Cortex of kidney (tissue), 1 donor: Measurements from ENCODE around the gene ADAP1.

Experiments
- DNase-seq: peaks from one replicate; lab custom pipeline; 2025; lab: John Stamatoyannopoulos, UW

ADAP1 gene

DNA sequence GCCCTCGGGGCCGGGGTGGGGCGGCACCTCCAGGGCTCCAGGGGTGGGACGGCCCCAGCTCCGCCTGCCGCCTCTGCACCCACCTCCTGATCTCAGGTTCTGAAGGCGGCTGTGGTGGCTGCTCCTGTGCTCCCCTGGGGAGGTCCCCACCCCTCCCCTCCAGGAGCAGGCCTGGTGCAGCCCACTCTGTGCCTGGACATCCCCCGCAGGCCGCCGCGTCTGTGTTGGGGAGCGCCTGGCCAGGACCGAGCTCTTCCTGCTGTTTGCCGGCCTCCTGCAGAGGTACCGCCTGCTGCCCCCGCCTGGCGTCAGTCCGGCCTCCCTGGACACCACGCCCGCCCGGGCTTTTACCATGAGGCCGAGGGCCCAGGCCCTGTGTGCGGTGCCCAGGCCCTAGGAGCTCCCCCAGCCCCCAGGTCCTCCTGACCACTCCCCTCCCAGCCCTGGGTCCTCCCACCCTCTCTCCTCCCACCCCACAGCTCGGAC lies 34.0 kb upstream of the ADAP1 start:
- no peak for DNase-seq

DNA sequence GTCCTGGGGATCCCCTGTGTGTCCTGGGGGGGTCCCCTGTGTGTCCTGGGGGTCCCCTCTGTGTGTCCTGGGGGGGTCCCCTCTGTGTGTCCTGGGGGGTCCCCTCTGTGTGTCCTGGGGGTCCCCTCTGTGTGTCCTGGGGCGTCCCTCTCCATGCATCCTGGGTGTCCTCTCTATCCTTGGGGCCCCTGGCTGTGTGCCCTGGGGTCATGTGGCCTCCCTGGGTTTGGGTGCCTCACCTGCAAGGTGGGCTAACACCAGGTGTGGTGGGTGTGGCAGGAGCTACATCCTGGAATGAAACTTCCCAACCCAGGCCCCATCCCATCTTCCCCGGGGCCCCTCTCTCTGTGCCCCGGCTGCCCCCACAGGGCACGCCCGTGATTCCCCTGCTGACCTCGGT lies 33.4 kb upstream of the ADAP1 start:
- no peak for DNase-seq

DNA sequence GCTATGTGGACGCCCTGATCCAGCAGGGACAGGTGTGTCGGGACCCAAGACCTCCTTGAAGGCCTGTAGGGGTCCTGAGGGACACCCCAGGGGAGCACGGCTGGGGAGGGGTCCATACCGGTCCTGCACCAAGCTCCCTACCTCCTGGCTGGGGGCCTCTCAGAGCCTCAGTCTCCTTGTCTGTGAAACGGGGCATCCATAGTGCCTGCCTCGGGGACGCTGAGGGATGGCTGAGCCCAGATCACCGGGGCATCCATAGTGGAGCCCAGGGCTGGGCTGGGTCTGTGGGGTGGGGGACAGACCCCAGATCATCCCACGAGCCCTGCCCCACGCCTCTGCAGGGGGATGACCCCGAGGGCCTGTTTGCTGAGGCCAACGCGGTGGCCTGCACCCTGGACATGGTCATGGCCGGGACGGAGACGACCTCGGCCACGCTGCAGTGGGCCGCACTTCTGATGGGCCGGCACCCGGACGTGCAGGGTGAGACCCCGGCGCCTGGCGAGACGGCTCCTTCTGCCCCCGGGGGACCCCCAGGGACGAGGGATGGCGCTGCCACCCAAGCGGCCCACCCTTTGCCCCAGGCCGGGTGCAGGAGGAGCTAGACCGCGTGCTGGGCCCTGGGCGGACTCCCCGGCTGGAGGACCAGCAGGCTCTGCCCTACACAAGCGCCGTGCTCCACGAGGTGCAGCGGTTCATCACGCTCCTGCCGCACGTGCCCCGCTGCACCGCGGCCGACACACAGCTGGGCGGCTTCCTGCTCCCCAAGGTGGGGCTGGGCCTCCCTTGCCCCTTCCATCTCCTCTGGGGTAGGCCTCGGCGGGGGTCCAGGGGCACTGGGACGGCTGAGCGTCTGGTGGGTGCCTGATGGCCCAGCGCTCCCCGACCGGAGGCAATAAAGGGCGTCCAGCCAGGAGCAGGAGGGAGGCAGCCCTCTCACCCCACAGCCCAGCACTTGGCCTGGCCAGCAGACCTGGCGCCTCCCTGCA lies 32.6 kb upstream of the ADAP1 start:
- no peak for DNase-seq

DNA sequence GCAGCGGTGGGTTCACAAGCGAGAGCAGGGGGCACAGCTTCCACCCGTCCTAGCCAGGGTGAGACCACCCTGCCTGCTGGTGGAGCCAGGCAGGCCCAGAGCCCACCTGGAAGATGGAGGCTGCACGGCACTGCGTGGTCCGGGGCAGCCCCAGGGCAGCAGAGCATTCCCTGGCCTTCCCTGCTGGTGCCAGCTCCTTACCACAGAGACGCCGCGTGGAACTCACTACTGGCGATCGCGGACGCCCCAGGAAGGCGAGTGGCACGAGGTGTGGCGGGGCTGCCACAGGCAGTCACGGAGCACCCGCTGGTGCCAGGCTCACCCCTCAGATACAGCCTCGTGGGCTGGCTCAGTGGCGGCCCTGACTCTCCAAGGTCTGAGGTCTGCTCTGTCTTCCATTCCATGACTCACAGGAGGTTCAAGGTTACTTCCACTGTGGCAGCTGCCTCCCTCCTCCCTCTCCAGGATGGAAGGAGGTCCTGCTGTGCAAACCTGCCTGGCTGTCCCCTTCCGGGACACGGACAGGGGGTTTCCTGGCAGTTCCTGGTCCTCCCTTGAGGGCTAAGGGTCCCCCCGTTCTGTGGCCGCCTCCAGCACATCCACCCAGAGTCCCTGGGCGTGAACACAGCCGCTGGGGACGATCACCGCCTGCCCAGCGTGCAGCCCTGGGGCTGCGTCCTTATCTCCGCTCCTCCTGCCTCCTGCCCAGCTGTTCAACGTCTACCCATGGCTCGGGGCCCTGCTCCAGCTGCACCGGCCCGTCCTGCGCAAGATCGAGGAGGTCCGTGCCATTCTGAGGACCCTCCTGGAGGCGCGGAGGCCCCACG lies 31.6 kb upstream of the ADAP1 start:
- no peak for DNase-seq

DNA sequence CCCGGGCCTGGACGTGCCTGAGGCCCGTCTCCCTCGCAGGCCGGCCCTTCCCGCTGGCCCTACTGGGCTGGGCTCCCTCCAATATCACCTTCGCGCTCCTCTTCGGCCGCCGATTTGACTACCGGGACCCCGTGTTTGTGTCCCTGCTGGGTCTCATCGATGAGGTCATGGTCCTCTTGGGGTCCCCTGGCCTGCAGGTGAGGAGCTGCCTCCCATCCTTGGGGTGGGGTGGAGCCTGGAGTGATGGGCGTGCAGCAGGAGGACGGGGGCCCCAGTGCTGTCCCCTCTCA lies 30.6 kb upstream of the ADAP1 start:
- no peak for DNase-seq

DNA sequence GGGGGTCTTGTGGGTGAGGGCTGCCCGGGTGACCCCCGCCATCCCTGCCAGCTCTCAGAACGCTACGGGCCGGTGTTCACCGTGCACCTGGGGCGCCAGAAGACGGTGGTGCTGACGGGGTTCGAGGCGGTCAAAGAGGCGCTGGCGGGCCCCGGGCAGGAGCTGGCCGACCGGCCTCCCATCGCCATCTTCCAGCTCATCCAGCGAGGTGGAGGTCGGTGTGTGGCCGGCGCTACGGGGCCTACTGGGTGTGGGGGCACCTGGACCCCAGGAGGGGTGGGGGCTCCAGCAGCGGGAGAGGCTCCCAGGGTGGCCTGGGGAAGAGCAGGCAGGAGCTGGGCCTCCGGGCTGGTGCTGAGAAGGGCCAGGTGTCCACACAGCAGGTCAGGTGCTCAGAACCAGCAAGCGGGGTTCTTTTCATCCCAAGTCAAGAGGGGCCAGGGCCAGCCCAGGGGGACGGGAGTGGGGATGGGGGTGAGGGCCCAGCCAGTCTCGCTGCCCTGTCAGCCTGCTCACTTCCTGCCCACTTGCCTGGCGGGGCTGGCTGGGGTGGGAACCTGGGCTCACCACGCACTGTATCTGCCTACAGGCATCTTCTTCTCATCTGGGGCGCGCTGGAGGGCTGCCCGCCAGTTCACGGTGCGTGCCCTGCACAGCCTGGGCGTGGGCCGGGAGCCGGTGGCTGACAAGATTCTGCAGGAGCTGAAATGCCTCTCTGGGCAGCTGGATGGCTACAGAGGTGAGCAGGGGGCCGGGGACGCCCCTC lies 30.1 kb upstream of the ADAP1 start:
- DNase-seq = no peak

DNA sequence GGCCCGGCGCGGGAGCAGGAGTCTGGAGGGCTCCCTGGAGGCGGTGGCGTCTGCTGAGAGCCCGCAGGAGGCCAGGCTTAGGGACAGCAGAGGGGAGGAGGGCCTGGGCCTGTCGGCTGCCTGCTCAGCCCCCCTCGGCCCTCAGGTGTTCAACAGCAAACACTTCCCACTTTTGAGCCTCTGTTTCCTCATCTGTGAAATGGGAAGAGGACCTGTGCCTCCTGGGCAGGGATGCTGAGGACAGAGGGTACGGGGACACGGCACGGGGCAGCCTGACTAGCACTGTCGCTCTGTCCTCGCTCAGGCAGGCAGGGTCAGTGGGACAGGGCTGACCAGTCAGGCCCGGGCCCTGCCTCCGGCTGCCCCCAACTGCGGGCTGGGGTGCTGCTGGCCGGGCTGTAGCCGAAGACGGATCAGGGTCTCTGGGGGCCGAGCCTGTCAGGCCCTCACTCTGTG lies 29.2 kb upstream of the ADAP1 start:
- no peak for DNase-seq

DNA sequence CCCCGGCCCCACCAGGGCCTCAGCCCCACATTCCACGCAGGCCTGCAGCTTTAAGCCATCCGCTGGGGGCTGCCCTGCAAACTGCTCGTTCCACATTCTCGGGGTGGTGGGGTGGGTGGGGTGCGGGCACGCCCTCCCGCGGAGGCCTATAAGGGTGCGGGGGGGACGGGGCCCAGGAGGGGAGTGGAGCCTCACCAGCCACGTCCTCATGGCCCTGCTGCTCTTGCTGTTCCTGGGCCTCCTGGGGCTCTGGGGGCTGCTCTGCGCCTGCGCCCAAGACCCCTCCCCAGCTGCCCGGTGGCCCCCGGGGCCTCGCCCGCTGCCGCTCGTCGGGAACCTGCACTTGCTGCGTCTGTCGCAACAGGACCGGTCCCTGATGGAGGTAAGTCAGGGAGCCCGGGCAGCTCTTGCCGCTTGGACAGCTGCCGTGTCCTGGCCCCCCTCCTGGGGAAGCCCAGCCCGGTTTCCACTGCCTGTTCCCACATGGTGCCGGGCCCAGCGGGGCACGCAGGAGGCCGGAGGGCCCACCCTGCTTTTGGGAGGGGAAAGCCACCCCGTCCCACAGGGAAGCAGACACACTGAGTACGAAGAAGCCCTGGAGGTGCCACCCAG lies 28.6 kb upstream of the ADAP1 start, which contains the start of gene CYP2W1:
Gene CYP2W1, plus strand, starts transcription at position 178 of the 612 bp plus-strand sequence. Its CDS starts 31 bp downstream, at position 209.
- no peak for DNase-seq

DNA sequence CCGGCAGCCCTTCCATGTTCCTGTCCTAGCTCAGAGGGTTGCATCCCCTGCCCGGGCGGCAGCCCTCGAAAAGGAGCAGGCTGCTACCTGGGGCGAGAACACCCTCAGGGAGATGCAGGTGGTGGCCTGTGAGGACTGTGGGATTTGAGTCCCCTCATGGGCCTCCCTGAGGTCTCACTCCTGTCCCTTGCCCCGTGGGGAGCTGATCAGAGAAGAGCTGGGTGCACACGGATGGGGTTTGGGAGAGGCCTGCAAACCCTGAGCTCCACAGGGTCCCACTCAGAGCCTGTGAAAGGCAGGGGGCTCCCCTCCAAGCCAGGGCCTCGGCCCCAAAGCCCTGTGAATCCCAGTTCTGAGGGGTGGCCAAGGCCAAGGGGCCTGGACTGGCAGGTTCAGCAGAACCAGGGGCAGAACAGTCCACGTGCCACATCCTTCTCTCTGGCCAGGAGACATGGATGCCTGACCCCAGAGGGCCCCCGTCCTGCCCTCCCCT lies 28.1 kb upstream of the ADAP1 start:
- DNase-seq = no peak

DNA sequence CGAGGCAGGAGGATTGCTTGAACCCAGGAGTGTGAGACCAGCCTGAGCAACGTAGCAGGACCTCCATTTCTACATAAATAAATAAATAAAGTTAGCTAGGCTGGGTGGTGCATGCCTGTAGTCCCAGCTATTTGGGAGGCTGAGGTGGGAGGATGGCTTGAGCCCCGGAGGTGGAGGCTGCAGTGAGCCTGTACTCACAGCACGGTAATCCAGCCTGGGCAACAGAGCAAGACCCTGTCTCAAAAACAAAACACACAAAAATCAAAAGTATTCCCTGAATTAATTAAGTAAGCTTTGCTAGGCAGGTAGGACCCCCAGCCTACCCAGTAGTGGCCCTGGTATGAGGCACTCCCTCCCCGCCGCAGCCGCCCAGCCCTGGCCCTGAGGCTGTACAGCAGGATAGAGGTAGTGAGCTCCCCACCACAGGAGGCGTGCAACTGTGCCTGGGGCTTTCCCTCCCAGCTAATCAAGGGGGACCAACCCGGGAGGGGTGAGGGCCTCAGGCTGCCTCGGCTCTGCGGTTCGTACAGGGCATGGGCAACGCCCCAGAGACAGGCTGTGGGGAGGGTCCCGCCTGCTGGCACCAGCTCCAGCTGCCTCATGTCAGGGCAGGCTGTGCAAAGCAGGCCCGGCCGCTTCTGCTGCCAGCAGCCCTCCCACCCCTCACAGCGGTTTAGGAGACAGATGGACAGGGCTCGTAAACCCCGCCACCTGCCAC lies 27.5 kb upstream of the ADAP1 start:
- DNase-seq = no peak

DNA sequence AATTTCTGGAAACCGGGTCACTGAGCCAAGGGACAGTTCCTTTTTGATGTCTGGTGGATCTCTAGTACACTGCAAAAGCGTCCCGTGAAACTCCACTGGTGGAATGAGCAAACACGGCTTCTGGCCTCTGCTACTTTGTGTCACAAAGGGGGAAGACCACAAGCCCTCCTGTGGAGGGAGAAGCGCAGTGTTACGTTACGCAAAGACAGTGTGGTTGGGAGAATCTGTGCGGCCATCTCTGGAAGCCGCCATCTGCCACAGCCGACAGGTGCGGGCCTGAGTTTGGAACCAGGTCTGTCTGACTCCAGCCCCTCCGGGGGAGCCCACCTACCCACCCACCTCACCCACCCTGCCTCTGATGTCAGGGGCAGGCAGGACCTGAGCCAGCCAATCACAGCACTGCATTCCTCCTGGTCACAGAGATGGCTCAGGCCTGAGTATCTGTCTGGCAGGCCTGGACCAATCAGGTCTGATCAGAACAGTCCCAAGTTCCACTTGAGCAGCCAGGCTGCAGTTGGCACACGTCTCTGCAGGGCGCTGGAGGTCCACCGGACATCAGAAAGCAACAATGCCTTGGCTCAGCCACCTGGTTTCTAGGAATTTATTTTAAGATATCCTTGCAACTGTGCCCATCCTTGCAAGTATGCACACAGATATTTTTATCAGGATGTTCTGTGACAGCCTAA lies 25.5 kb upstream of the ADAP1 start:
- no peak for DNase-seq

DNA sequence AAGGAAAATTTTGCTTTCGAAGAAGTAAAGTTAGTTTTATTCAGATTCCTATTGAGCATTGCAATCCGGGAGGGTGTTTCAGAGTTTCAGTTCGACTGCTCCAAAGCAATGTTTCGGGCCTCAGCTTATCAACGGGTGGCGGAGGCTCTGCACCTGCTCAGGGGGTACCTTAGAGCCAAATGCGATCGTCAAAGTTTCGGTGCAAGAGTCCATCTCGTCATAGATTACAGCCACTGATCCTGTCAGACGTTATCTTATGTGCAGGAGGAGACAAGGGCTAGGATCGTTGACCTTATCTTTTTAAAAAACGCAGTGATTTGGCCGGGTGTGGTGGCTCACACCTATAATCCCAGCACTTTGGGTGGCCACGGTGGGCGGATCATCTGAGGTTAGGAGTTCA lies 24.7 kb upstream of the ADAP1 start:
- DNase-seq = no peak

DNA sequence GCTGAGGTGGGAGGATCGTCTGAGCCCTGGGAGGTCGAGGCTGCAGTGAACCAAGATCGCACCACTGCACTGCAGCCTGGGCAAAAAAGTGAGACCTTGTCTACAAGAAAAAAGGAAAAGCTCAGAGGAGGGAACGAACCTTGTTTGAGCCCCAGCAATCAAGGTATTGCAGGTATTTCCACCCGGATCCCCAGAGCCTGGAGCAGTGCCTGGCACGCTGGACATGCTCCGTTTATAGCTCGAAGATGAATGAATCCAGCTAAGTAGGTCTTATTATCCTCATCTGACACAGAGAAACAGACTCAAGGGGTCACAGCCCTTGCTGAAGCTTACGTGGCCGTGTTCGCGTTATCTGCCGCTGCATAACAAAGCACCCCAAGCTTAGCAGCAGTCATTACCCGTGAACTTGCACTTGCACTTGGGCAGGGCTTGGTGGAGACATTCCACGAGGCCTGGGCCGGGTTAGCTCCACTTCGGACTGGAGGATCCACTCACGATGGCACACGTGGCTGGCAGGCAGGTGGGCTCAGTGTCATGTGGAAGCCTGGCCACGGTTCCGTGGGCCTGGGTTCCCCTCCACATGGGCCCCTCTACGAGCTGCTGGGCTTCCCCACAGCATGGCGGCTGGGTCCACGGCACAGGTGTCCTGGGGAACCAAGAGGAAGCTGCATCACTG lies 24.1 kb upstream of the ADAP1 start:
- DNase-seq = no peak

DNA sequence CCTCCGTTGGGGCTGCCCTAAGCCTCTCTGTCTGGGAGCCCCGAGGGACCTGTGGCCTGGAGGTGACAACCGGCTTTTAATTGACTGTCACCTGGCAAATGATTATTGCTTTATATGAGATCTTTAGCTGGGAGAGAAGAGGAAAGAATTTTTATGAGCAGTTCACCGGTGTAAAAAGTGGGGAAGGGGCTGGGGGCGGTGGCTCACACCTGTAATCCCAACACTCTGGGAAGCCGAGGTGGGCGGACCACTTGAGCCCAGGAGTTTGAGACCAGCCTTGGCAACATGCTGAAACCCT lies 23.5 kb upstream of the ADAP1 start:
- DNase-seq = no peak

DNA sequence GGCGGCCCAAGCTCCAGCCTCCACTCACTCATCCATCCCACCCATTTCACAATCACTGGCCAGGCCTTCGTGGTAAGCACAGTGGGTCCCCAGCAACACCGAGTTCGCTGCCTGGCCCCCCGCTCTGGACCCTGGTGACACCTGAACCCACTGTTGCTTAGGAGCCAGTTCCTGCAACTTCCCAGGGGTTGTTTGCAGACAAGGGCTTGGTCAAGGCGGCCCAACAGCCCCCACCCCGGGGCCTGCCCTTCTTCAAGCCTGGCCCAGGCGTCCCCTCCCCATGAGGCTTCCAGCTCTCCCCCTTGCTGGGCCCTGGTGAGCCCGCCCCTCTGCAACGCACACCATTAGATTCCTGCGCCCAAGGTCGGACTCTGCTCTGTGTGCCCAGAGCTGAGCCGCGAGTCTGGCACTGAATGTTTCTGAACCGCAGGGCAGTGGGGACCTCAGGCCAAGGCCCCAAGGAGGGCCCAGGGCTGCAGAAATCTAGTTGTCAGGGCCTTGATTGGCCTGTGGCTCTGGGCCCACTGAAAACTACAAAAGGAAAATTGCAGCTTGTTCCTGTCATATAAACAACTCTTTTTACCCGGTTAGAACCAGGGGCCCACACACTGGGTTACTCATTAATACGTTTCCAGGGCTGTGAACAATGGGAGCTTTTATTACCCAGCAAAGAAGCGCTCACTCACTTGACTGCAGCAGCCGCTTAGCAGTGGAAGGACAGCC lies 23.0 kb upstream of the ADAP1 start:
- DNase-seq = no peak

DNA sequence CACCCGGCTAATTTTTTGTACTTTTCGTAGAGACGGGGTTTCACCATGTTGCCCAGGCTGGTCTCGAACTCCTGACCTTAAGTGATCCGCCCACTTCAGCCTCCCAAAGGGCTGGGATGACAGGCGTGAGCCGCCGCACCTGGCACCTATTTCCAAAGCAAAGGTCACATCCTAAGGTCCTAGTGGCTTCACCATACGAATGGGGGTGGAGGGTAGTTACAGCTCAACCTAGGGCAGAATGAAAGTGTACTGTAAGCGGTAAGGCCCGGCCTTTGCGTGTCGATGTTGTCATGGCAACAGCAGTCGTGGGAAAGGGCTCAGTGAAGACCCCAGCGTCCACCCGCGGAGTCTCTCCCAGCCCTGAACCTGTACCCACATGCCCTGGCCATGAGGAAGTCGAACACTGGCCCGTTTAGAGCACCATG lies 22.4 kb upstream of the ADAP1 start:
- no peak for DNase-seq

DNA sequence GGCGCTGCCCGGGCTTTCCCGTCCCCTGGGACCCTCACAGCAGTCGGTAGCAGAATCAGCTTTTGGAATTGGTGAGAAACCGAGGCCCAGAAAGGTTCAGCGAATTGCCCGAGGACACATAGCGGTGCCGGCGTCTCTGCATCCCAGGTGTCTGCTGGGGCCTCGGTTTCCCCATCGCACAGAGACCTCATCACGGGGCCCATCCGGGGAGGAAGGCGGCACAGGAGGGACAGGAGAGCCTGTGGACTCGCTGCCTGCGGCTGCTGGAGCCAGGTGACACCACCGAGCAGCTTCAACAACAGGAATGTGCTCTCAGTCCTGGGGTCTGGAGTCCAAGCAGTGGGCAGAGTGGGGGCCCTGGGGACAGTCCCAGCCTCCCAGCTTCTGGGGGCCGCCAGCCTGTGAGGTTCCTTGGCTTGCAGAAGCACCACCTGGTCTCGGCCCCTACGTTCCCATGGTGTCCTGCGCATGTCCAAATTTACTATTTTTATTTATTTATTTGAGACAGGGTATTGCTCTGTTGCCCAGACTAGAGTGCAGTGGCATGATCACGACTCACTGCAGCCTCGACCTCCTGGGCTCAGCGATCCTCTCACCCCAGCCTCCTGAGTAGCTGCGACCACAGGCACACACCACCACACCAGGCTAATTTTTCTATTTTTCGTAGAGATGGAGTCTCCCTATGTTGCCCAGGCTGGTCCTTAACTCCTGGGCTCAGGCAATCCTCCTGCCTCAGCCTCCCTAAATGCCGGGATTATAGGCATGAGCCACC lies 21.4 kb upstream of the ADAP1 start:
- DNase-seq = no peak
